ENCODE data around the gene NR0B2.
A peak's percentile ranks its signal among the peaks of the same experiment; 100 is the strongest.
"Not testable (repeated sequence)": the region's sequence is repeated elsewhere in the genome, so short reads cannot be mapped to it uniquely, and the experiment has no call there.

Gene NR0B2

DNA sequence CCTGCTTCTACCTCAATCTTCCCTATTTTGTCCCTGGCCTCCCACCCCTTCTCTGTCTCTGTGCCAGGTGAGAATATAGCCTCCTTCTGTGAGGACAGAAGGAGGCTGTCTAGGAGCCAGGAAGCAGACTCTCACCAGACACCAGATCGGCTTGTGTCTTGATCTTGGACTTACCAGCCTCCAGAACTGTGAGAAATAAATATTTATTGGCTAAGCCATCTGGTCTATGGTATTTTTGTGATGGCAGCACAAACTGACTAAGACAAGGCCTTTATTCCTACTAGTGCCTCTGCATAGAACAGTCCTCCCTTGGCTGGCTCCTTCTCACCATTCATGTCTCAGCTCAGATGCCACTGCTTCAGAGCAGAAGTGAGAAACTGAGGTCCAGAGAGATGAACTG, 25.5 kb downstream of the NR0B2 start:
- DNase-seq, result no peak

DNA sequence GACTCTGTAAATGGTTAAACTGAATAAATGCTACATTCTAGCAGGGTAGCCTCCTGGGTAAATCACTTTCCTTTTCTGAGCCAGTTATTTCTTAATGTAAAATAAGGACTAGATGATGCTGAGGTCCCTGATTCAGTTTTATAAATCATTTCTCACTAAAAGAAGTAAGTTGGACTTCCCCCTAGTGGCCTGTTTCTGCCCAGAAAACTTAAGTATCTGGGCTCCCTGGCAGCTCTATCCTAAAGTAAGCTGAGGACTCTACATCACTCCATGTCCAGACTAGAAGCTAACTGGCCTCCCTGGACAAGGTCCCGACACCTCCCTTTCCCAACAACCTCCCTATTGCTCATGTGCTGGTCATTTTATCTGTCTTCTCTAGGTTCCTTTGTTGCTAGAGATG, 26.6 kb downstream of the NR0B2 start:
- no peak for DNase-seq

DNA sequence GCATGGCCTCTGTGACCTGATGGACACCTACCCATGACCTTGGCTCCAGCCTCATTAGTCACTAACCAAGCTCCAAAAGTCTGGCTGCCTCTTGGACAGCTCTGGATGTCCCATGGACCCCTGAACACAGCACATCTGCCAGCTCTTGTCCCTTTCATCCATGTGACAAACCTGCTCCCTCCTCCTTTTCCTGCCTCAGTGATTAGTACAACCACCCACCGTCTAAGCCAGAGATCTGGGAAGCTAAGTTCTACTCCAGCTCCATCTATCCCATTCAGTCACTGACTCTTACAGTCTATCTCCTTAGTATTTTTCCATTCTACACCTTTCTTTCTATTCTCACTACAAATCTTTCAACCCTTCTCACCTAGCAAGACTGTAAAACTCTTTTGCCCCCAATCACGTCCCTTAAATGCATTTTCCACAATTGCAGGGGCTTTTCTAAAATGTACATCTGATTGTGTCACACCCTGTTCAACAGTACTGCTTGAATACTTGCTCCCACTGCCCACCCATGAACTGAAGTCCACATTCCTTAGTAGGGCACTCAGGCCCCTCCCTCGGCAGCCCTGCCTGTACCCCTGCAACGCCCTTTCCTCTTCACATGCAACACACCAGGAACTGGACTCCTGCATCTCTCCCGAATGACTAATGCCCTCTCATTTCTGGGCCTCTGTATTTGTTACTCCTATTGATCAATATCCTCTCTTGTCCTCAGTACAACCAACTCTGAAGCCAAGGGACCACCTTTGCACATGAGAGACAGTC, 30.9 kb downstream of the NR0B2 start:
- DNase-seq, result no peak

- not testable (repeated sequence) for DNase-seq
These were observed 32.2 kb downstream of the NR0B2 start for GRCh38 chr1:26881611-26882010.

DNA sequence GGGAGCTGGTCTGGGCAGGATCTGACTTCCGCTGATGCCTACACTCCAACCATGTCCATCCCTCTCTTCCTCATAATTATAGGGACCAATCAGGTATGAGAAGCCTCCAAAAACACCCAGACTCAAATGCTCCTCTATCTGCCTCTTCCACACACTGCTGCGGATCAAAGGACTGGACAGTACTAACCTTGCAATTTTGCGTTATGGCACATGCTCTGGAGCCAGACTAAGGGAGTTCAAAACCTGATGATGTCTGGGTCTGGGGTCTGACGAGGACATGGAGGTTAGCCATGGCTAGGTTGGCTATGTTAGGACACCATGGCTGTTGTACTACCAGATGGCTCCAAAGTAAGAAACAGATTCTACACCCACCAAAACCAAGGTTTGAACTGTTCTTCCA, 34.0 kb downstream of the NR0B2 start:
- DNase-seq, result no peak

GRCh38 chr1:26877326-26877725, 36.4 kb downstream of the NR0B2 start:
- no peak for DNase-seq

DNA sequence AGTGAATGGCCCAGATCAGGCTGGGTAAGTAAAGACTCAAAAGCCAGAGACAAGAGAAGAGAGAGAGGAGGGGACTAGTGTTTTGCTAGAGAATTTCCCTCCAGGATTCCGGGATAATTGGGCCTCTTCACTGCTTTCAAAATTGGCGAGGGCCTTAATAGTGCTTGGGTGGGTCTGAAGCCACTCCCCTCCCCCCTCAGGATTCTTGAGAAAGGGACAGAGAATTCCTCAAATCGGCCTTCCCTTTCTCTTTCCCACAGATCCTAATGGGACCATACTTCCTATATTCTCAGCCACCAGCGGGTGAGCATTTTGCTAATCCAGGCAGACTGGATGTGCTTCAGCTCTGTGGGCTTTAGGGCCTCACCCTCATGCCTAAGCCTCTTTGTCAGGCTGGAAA, 38.9 kb downstream of the NR0B2 start:
- no peak for DNase-seq

DNA sequence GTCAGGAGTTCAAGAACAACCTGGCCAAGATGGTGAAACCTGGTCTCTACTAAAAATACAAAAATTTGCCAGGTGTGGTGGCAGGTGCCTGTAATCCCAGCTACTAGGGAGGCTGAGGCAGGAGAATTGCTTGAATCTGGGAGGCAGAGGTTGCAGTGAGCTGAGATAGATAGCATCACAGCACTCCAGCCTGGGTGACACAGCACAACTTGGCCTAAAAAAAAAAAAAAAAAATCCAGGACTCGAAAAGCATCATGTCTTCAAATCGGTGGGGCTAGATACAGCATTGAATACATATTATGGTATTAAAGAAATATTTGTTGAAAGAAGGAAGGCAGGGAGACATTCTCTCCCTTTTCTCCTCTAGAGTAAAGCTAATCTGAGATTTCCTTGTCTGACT, 40.7 kb downstream of the NR0B2 start:
- DNase-seq, result not testable (repeated sequence)

GRCh38 chr1:26864610-26865480, 48.9 kb downstream of the NR0B2 start:
- peak; percentile 96 for DNase-seq

DNA sequence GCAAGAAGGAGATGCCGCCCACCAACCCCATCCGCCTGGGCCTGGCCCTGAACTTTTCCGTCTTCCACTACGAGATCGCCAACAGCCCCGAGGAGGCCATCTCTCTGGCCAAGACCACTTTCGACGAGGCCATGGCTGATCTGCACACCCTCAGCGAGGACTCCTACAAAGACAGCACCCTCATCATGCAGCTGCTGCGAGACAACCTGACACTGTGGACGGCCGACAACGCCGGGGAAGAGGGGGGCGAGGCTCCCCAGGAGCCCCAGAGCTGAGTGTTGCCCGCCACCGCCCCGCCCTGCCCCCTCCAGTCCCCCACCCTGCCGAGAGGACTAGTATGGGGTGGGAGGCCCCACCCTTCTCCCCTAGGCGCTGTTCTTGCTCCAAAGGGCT, 50.1 kb downstream of the NR0B2 start:
- no peak for DNase-seq

GRCh38 chr1:26862781-26863684, 50.7 kb downstream of the NR0B2 start, which contains the start of gene SFN:
SFN (plus strand) TSS chr1:26863149; CDS start chr1:26863213, 64 bp downstream.
- peak; percentile 68 for DNase-seq

DNA sequence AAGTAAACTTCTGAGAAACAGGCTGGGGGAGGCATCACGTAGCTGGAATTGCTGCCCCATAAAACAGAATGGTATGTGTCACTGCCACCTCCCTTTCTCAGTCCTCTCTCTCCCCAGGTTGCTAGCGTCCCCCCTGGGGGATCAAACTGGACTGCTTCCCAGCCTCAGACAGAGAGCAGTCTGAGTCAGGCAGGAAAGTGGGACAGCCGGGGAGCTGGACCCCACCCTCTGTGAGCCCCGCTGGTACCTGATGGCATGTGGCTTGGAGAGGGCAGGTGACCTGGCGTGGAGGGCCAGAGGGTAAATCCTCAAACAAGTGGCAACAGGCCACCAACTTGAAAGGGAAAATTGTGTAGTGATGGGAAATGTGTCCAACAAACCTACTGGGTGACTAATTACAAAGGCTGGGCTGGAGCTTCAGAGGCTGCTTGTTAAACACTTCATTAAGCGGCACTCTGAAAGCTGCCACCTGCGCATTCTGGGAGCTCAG, 51.8 kb downstream of the NR0B2 start:
- DNase-seq, result no peak
